ENCODE results near the gene ZYX.

The ZYX gene, protein sequence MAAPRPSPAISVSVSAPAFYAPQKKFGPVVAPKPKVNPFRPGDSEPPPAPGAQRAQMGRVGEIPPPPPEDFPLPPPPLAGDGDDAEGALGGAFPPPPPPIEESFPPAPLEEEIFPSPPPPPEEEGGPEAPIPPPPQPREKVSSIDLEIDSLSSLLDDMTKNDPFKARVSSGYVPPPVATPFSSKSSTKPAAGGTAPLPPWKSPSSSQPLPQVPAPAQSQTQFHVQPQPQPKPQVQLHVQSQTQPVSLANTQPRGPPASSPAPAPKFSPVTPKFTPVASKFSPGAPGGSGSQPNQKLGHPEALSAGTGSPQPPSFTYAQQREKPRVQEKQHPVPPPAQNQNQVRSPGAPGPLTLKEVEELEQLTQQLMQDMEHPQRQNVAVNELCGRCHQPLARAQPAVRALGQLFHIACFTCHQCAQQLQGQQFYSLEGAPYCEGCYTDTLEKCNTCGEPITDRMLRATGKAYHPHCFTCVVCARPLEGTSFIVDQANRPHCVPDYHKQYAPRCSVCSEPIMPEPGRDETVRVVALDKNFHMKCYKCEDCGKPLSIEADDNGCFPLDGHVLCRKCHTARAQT

DNA sequence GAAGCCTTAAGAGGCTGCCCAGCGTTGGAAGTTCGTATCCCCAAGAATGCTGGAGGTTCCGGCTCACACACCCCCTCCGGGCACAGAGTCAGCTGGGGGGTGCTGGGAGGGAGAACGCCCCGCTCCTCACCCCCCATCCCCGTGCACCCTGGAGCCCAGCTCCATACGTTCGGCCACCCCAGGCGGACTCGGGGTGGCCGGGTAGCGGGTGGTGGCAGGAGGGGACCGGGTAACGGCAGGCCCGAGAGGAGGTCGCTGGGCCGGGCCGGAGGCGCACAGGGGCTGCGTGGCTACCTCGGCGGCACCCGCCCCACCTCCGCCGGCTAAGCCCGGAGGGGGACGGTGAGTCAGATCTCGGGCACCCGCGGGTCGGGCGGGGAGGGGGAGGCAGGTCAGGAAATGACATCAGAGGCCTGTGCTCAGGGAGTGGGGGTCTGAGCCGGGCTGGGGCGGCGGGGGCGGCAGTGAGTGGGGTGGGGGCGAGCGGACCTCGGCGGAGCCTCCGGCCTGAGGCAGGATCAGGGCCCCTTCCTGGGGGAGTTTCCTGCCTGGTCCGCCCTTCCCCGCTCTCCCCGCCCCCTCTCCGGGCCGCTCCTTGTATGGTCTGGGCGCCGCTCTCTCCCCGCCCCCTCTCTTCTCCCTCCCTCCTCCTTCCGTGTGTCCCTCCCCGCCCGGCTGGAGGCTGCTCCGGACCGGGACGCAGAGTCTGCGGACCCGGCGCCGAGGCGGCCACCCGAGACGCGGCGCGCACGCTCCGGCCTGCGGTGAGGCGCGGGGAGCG lies at the start of gene ZYX:
Gene ZYX, plus strand, starts transcription at position 700 of the 781 bp plus-strand sequence. CDS start 227 bp downstream, outside the sequence.
- peak; percentile 89 for DNase-seq (ENCODE audit: low read depth)

DNA sequence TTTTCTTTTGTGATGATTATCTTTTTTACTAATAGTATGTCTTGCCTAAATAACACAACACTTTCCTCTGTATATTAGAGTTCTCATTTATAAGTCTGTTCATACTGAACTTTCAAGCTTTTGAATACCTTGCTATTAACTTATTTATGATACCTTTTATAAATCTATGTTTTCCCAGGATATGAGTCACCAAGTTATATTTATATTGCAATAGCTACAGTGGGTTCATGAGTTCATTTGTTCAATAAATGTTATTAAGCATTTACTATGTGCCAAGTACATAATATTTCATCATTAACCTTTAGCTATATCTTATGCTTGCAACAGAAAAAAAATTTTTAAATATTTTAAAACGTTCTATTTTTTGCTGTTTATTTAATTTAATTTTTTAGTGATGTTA lies 46.9 kb upstream of the ZYX start:
- DNase-seq (ENCODE audit: low read depth) = no peak

DNA sequence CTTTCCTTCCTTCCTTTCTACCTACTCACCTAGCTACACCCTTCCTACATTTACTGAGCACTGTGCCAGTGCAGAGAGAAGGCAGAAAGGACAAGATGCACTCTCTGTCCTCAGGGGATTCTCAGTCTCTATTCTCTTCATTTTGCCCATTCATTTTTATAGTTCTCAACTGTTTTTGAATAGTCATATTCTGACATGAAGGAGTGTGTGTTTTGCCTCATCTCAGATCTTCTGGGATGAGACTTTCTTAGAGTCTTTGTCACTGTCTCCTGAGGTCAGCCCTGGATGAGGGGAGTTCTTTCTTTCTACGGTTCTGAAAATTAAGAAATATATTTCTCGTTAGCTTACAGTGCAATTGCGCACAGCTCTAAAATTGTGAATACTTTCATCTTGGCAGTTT lies 43.9 kb upstream of the ZYX start:
- DNase-seq (ENCODE audit: low read depth) = no peak

DNA sequence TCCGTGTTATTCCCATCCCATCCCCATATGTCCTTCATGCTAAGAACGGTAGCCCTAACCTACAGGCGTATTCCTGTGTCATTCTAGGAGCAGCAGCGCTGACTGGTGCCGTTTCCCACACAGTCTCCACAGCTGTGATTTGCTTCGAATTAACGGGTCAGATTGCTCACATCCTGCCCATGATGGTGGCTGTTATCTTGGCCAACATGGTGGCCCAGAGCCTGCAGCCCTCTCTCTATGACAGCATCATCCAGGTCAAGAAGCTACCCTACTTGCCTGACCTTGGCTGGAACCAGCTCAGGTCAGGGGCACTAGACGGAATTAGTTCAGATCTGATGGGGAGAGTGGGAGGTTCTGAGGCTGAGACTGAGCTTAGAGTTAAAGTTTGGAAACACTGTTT lies 39.3 kb upstream of the ZYX start:
- no peak for DNase-seq (ENCODE audit: low read depth)

DNA sequence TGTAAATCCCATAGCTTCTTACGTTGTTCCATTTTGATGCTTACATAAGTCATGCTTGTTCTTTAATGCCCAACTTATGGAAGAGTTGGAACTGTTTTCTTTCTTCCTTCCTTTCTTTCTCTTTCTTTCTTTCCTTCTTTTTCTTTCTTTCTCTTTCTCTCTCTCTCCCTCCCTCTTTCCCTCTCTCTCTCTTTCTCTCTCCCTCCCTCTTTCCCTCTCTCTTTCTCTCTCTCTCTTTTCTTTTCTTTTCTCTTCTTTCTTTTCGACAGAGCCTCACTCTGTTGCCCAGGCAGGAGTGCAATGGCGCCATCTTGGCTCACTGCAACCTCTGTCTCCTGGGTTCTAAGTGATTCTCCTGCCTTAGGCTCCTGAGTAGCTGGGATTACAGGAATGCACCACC lies 37.5 kb upstream of the ZYX start:
- no peak for DNase-seq (ENCODE audit: low read depth)

DNA sequence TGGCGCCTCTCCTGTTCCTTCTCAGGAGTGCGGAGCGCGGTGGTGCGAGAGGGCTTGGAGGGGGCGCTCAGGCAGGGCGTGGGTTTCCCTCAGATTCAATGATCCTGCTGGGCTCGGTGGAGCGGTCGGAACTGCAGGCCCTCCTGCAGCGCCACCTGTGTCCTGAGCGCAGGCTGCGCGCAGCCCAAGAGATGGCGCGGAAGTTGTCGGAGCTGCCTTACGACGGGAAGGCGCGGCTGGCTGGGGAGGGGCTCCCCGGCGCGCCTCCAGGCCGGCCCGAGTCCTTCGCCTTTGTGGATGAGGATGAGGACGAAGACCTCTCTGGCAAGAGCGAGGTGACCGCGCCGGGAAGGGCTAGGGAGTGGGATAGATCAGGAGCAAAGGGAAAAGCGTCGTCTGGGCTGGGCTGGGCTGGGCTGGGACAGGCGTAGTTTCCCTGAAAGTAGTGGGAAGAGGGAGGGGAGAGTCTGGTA lies 35.7 kb upstream of the ZYX start:
- peak; percentile 42 for DNase-seq (ENCODE audit: low read depth)

DNA sequence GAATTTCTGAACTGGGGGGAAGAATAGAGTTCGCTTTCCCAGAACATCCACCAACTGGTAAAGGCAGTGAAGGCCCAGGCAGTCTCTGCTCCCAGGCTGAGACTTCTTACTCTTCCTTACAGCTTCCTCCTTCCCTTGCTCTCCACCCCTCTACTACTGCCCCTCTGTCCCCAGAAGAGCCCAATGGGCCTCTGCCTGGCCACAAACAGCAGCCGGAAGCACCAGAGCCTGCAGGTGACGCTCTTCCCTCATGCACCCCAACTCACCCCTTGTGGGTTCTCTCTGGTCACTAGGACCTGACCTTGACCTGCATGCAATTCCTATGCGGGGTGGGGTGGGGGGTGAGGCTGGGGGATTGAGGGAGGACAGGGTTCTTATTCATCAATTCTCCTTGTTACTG lies 35.1 kb upstream of the ZYX start:
- DNase-seq (ENCODE audit: low read depth) = no peak

DNA sequence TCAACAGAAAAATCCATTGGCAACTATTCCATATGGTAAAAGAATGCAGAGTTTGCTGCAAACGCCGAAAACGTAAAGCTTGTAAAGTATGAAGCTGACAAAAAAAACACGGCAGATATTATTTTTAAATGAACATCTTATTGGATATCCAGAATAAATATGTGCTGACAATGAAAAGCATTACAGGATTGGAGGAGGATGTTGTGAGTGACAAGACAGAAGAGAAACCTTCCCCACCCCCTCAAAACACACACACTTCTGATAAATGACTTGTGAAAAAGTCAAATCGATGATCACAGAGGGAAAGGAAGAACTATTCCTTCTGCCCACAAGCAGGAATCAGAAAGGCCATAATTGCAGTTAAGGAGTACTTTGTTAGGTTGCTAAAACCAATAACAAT lies 33.2 kb upstream of the ZYX start:
- no peak for DNase-seq (ENCODE audit: low read depth)

DNA sequence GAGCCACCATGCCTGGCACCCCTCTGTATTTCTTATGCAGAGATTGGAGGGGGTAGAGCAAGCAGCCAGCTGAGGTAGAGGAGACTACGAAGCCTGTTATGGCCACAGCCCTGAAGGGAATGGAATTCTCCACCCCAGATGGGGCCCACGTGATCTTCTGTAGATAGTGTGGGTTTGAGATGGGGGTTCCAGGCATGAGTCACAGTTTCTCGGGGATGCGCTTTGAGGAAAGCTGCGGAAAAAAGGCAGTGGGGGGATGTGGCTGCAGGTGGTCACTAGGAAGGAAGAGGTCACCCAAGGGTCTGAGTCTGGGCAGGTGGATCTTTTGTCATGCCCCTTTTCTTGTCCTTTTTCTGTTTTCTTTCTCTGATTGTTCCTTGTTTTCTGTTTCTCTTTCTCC lies 30.1 kb upstream of the ZYX start:
- no peak for DNase-seq (ENCODE audit: low read depth)

DNA sequence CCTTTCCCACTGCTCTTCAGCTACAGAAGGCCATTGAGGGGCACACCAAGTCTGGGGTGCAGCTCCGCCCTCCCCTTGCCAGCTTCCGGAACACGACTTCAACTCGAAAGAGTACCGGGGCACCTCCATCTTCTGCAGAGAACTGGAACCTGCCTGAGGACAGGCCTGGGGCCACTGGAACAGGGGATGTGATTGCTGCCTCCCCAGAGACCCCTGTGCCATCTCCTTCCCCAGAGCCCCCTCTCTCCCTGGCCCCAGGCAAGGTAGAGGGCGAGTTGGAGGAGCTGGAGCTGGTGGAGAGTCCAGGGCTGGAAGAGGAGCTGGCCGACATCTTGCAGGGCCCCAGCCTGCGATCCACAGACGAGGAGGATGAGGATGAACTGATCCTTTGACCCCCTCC lies 29.6 kb upstream of the ZYX start:
- no peak for DNase-seq (ENCODE audit: low read depth)

DNA sequence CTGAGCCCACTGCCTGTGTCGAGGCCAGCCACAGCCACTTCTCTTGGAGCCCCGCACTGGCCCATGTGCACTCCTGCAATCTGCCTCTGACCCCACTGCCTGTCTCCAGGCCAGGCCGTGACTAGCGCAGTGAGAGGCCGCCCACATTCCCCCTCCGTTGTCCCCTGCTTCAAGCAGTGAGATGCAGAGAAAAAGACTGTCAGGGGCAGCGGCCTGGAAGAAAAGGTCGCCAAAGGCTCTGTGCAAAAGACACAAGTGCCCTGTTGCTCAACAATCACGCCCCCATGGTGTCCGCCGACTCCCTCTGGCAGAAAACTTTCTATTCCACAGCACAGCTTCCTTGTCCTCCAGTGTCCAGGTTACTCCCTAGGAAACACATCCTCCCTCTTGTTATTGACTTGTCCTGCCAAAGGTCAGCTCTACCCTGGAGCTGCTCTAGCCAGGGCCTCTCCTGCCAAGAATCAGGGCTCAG lies 28.6 kb upstream of the ZYX start:
- no peak for DNase-seq (ENCODE audit: low read depth)

DNA sequence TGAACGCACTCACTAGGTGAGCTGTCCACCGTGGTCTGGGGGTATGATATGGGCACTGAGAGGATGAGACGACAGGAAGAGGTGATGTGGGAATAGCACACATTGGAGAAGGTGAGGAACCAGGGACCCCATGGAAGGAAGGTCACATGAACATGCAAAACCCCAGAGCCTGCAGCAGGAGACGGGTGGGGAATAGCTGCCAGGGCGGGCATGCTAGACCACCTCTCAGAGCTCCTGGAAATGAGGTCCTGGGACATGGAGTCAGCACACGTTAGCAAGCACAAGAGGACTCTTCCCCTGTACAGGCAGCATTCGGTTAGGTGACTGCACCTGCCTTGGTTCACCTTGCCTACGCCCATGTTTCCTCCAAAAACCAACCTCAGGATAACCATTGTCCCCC lies 26.8 kb upstream of the ZYX start:
- DNase-seq (ENCODE audit: low read depth) = no peak

DNA sequence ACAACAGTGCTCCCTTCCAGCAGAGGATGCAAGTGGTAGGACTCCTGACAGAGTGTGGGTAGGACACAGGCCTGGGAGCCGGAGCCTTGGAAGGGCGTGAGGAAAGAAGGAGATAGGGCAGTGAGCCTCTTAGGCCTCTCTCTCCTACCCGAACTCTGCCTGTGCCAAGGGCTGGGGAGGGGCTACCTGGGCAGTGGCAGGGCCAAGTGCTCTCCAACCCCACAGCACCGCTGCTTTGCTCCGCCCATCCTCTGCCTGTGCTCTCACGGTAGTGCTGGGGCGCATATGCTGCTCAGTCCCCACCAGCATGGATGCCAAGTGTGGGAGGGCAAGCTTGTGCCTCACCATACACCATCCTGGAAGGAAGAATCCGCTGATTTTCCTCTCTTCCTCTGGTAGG lies 26.2 kb upstream of the ZYX start:
- DNase-seq (ENCODE audit: low read depth) = no peak

DNA sequence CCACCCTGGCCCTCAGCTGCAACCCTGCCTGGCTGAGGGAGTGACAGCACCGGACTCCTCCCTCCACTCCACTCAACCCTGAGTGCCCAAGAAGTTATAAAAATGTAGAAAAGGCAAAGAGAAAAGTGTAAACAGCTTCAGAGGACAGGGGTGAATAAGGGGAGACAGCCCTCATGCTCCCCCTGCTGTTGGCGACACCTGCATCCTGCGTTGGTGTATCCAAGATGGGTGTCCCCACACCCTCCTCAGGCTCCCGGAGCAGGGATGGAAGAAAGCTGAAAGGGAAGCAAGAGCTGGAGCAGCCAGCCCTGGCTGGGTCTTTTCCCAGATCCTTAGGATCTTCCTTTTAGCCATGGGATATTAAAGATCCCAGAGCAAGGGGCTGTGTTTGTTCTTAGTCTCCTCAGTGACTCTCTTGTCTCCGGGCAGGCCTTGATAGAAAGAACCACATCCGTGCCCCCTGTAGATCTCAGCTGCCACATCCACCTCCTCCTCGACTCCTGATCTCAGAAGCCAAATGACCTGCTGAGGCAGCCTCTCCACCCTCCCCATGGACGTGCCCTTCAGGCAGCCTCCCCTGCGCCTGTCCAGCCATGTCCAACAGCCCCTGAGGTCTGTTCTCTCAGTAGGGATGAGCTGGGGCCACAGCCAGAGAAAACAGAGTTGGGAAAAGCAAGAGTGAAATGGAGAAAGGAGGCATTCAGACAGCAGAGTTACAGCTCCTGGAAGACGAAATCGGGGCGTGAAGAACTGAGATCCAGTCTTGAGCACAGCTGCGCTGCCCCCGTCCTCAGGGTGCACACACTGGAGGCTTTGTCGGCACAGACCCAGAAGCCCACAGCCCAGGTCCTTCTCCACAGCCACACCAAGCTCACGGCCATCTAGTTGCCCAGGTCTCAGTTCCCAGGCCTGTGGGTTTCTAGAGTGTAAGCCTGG lies 25.4 kb upstream of the ZYX start:
- DNase-seq (ENCODE audit: low read depth) = no peak

DNA sequence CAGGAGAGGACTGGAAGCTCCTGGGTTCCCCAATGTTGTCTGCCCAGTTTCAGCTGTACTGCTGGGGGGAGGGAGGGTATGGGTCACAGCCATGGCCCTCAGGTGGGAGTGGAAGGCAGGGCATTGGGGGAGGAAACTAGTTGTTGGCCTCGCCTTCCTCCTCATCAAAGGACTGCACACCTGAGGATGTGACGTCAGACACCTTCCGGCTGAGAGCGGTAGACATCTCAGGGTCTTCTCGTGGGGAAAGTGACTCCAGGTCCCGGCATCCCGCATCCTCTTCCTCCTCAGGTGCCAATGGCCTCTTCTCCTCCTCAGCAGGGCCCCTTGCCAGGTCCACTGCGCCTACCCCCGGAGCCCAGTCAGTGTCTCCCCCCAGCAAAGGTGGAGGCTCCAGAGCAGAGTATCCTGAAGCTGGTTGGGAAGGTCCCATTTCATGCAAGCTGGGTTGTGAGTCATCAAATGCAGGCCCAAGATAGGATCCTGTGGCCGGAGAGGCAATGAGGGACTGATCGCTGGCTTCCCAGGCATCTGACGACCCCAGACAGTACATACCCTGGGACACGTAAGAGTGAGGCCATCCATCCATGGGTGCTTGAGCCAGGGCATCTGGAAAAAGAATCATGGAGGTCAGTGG lies 24.6 kb upstream of the ZYX start:
- no peak for DNase-seq (ENCODE audit: low read depth)

DNA sequence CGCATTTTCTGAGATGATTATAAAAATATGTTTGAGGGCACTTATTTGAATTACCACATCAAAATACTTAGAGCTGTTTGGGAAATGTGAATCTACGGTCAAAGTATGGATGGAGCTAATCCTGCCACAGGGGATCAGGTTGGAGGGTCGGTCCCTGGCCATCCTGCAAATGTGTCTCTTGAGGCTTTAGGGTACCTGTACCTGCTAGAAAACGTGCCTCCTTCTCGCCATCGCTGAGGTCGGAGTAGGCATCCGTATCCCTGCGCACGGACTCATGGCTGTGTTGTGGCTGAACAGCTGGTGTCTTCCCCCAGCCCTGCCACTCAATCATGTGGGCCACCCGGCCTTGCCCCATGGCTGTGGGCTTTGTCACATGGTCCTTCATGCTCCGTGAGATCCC lies 22.5 kb upstream of the ZYX start:
- DNase-seq (ENCODE audit: low read depth) = no peak

DNA sequence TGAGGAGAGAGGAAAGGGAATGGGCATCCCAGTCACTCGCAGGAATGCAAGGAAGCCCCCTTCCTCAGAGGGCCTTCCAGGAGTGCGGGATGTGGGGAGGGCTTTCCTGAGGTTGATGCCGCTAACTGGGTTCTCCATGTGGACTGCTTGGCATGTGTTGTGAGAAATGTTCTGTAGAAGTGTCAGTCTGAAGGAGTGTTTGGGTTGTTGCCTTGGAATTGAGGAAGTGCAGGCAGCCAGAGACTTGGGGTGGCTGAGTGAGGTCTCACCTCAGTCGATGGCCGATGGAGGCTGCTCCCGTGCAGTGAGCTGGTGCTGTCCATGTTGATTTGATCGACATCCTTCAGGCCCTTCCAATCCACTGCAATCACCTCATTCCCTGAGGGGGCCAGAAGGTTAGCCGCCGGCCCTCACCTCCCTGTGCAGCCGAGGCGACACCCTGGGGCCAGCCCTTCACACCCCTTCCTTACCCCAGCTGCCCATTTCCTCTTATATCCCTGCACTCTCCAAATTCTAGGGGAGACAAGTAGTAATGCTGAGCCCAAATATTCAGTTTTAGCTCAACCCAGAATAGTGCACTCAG lies 21.3 kb upstream of the ZYX start:
- no peak for DNase-seq (ENCODE audit: low read depth)

DNA sequence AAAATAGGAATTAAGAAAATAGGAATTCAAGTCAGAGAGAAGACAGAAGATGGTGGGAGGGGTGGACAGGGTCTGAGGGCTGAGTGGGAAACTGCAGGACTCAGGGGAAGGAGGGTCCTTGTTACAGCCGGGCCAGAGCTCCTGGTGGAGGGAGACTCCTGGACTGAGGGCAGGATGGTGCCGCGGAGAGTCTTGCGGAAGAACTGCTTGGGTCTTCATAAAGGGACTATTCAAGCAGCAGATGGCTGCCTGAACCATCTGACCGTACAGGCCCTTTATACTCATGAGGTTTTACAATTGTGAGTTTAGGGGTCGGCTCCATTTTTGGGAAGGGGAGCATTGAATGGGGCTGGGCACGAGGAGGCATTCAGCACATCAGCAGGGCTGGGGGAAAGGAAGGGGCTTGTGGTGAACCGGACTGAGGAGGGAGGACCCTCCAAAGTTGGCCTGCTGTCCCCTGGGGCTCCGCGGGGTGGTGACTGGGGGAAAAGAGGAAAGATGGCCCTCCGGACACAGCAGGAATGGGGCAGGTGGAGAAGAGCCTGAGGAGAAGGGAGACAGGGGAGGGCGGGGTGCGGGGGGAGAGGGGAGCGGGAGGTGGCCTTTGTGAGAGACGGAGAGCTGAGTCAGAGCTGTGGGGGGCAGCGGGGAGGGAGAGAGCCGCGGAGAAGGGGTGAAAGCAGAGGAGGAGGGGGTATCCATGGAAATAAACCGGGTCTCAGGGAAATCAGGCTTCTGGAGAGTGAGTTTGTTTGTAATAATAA lies 20.2 kb upstream of the ZYX start:
- no peak for DNase-seq (ENCODE audit: low read depth)

DNA sequence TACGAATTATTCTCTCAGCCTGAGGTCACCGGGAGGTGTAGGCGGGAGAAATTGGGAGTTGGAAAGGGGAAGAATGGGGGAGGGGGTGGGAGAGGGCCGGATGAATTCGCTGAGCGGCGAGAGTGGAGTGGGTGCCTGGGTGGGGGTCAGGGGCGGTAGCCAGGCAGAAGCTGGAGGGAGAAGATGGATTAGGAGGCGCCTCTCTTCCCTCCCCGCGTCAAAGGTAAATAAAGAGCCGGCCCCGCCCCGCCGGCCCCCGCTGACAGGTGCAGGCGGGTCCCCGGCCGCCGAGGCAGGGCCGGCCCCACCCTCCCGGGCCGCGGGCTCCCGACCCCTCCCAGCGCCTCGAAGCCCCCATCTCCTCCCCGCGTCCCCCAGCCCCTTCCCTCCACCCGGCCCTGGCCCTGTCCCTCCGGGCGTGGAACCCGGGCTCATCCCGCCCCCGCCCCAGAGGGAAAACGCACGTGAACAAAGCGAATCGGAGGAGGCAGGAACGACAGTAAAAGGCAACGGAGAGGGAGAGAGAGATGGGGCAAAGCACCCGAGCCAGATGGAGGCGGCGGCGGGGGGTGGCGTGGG lies 19.5 kb upstream of the ZYX start:
- no peak for DNase-seq (ENCODE audit: low read depth)

Data from stimulated activated CD8-positive, alpha-beta memory T cell treated with anti-CD3 and anti-CD28 coated beads, Interleukin-12 subunit alpha, Interleukin-12 subunit beta, amount 100 ng/mL, for 4 hours (primary cell).